NCI-H748 treated with DMSO at 0.1 percent for 48 hours (cell line): Measurements from ENCODE around the gene HAGHL.

ENCODE experiments used
- DNase-seq: peaks from one replicate; lab custom pipeline; 2025; lab: John Stamatoyannopoulos, UW

HAGHL gene

DNA sequence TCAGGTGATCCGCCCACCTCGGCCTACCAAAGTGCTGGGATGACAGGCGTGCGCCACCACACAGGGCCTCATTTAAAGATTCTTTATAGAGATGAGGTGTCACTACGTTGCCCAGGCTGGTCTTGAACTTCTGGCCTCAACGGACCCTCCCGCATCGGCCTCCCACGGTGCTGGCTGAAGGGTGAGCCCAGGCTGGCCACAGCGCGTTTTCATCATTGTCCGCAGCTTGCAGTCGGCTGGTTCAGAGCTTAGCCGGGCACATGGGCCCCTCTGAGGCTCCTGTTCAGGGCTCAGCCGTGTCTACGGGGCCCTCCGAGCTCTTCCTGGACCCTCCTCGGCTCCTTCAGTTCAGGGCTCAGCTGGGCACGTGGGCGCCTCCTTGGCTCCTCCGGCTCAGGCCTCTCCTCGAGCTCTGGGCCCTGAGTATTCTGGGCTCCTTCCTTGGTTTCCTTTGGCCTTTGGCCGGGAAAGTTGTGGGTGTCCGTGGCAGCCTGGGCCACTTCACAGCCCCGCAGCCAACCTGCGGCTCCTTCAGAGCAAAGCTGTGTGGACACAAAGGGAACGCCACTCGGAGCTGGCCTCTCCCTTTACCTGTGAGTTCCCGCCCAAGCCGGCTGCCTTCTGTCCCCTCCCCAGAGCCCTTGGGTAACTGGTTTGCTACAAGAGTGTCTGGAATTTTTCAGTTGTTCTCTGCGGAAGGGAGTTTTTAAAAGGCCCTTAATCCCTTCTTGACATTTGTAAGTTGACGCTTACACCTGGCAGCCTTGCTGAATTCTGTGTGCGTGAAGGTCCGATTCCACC lies 32.4 kb downstream of the HAGHL start:
- DNase-seq: no peak

DNA sequence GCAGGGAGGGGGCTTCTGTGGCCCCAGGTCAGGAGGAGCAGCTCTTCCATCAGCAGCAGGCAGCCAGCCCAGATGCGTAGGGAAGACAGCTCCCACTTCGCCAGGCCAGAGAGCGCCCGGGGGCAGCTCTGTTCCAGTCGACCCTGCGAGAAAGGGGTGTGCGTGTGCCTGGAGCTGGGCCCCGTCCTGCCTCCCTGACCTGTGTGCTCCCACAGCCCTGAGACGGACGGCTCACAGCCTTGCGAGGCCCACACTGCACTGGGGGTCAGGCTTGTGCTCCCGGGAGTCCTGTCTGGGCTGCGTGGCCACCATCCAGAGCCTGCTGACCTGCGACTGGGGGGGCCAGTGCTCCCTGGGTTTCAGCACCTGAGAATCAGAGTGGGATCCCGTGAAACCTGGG lies 33.2 kb downstream of the HAGHL start:
- no peak for DNase-seq

DNA sequence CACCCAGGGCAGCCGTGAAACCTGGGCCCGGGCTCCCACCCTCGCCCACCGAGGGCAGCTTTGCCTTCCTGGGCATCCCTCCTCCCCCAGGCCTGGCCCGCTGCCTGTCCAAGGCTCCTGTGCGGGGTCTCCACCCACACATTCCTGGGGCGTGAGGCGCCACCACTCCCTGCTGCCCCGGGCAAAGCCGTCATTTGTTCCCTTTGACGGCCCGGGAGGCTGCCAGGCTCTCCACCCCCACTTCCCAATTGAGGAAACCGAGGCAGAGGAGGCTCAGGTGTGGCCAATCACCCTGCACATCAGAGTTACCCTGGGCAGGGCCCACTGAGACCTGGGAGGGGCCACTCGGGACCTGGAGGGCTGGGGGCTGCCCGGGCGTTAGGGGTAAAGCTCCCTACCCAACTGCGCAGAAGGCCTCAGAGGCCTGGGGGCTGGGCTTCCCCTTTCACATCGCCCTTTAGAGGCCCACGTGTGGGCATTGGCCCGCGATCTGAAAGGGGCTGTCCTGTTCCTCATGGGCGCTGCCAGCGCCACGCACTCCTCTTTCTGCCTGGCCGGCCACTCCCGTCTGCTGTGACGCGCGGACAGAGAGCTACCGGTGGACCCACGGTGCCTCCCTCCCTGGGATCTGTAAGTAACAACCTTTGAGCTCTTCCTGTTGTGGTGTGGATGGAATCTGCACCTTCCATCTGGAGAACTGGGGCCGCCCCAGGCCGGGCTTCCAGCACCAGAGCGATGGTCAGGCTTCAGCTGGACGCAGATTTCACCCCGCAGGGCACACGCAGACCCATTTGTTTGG lies 33.8 kb downstream of the HAGHL start, which contains the start of gene MSLN:
TSS of gene MSLN (plus strand) at position 190 of the 799 bp plus-strand sequence. CDS start 1,947 bp downstream, outside the sequence.
- no peak for DNase-seq

DNA sequence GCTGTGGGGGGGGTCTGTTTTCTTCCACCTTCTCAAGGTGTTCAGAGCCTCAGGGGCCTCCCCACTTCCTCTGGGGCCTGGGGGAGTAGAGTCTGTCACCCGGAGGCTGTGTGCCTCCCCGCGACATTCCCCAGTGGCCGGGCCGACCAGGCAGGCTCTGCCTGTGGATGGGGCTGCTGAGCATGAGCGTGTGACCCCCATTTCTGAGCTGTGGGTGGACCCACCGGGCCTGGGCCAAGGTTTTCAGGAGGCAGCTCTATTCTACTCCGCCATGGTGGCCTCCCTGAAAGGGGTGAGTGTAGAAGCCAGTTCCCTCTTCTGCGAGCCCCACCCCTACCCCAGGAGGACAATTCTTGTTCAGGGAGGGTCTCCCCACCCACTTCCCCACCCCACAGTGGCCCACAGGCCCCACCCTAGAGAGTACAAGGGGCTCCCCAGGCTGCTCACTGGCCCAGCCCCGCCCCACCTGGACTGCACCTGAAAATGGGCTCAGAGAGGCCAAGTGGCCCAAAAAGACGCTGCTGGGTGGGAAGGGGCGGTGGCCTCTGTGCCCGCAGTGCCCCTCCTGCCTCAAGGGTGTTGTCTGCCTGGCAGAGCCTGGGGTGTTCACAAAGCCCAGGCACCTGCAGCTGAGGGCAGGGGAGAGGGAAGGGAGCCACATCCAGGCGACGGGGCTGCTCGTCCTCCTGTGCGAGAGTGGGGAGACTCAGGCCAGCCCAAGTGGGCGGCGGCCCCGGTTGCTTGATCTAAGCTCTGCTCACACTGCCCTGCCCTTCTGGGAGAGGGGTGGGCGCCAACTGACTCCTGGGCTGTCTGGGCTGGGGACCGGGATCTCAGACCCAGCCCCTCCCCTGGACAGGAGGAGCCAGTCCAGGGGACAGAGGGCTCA lies 35.0 kb downstream of the HAGHL start:
- DNase-seq: no peak

DNA sequence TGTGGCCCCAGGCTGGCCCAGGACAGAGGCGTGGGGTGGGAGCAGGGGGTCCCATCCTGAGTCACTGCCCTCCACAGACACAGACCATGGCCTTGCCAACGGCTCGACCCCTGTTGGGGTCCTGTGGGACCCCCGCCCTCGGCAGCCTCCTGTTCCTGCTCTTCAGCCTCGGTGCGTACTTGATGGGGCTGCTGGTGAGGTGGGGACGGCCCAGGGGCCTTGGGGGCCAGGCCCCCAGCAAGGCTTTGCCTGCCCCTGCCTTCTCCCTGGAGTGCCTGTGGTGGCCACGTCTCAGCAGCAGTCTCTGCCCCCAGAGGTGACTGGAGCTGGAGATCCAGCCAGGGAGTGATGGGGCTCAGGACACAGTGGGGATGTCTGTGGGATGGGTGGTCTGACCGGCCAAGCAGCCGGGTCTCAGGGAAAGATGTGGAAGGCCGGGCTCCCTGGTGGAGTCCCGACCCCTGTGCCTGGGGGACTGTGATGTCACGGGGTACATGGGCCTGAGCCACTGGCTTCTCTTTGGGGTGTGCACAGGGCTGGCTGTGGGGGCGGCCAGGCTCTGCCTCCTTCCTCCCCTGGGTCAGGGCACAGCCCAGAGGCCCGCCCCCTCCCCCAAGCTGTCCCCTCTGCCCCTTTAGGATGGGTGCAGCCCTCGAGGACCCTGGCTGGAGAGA lies 35.8 kb downstream of the HAGHL start:
- no peak for DNase-seq

DNA sequence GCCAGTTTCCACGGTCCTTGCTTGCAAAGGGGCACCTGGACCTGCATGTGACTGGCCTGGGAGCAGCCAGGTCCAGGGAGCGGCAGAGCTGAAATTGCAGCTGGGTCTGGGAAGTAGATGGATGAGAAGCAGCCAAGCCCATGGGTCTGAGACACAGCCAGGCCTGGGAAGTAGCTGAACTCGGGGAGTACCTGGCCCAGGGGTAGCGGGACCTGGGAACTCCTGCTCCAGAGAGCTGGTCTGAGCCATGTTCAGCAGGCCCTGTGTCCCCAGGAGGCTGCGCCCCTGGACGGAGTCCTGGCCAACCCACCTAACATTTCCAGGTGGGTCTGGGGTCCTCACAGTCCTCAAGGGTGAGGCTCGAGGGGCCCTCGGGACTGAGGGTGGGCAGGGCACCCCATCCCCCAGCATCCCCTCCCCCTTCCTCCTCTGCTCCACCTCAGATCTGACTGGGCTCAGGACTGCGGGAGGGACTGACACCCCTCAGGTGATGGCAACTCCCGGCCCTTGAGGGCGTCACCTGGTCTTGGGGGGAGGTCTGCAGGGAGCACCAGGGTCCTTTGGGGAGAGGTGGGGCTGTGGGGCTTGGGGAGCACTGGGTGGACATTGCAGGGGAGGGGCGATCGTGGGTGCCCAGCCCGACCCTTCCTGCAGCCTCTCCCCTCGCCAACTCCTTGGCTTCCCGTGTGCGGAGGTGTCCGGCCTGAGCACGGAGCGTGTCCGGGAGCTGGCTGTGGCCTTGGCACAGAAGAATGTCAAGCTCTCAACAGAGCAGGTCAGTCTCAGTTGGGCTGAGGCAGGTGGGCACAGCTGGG lies 36.7 kb downstream of the HAGHL start:
- DNase-seq: no peak

DNA sequence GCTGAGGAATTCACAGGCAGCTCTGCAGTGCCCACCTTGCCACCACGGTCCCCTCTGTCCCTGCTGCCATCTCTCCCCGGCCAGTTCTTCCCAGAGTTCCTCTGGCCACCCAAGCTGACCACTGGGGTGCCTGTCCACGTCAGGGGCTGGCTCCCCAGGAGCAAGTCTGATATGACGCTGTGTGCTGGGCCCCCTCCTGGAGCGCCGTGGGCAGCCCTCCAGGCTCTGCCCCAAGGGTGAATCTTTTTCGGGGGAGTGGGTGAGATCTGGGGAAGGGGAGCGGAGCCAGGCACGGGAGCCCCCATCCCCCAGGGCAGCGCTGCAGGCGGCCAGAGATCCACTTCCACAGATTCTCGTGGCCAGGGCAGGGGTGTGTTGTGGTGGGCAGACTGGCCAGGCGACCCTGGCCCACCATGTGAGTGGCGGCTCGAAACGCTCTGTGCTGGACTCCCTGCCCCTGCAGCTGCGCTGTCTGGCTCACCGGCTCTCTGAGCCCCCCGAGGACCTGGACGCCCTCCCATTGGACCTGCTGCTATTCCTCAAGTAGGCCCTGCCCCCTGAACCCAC lies 37.4 kb downstream of the HAGHL start:
- DNase-seq: no peak

DNA sequence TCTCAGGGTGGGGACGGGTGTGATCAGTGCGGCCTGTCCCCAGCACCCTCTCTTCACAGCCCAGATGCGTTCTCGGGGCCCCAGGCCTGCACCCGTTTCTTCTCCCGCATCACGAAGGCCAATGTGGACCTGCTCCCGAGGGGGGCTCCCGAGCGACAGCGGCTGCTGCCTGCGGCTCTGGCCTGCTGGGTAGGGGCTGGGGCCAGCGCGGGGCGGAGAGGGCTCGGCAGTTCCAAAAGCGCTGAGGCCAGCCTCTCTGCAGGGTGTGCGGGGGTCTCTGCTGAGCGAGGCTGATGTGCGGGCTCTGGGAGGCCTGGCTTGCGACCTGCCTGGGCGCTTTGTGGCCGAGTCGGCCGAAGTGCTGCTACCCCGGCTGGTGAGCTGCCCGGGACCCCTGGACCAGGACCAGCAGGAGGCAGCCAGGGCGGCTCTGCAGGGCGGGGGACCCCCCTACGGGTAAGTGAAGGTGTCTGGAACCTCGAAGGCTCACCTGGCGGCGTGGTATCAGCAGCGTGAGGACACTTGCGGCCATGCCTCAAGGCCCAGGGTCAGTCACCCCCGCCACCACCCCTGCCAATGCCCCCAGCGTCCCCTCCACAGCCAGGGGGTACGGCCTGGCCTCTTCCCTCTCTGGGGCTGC lies 38.1 kb downstream of the HAGHL start:
- no peak for DNase-seq

DNA sequence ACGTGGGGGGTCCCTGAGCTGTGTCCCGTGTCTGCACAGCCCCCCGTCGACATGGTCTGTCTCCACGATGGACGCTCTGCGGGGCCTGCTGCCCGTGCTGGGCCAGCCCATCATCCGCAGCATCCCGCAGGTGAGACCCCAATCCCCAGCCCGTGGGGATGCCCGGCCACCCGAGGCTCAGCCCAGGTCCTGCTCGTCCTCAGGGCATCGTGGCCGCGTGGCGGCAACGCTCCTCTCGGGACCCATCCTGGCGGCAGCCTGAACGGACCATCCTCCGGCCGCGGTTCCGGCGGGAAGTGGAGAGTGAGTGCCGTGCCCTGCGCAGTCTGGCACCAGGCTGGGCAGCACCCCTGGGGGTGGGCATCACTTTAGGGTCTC lies 38.6 kb downstream of the HAGHL start:
- no peak for DNase-seq

DNA sequence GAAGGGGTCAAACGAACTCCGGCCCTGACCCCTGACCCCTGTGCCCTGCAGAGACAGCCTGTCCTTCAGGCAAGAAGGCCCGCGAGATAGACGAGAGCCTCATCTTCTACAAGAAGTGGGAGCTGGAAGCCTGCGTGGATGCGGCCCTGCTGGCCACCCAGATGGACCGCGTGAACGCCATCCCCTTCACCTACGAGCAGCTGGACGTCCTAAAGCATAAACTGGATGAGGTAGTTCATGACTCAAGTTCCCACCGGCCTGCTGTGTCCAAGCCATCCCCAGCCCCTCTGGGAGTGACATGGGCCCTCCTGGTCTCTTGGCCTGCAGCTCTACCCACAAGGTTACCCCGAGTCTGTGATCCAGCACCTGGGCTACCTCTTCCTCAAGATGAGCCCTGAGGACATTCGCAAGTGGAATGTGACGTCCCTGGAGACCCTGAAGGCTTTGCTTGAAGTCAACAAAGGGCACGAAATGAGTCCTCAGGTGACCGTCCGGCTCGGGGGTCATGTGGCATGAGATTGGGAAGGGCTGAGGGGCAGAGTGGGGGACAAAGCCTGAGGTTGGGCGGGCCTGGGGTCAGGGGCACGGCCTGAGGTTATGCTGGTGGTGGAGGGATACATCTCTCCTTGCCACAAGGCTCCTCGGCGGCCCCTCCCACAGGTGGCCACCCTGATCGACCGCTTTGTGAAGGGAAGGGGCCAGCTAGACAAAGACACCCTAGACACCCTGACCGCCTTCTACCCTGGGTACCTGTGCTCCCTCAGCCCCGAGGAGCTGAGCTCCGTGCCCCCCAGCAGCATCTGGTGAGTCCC lies 39.3 kb downstream of the HAGHL start:
- no peak for DNase-seq

DNA sequence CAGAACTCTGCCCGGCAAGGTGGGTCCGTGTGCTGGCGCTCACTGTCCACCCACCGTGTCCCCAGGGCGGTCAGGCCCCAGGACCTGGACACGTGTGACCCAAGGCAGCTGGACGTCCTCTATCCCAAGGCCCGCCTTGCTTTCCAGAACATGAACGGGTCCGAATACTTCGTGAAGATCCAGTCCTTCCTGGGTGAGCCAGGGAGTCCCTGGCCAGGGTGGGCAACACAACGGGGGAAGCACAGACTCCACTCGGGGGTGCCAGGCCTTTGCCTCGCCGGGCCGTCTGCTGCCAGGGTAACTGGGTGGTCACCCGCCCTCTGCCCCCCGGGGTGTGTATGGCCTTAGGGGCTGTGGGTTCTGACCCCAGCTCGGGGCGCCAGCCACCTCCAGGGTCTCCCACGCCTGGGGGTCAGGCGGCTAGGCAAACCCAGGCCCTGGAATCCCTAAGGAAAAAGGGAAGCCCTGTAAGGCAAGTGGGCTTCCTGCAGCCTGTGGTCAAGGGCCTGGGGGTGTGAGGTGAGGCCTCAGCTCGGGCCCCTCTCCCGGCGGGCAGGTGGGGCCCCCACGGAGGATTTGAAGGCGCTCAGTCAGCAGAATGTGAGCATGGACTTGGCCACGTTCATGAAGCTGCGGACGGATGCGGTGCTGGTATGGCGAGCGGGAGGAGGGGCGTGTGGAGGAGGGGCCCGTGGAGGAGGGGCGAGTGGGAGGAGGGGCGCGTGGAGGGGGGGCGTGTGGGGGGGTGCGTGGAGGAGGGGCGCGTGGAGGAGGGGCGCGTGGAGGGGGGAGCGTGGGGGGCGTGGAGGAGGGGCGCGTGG lies 40.1 kb downstream of the HAGHL start:
- no peak for DNase-seq

DNA sequence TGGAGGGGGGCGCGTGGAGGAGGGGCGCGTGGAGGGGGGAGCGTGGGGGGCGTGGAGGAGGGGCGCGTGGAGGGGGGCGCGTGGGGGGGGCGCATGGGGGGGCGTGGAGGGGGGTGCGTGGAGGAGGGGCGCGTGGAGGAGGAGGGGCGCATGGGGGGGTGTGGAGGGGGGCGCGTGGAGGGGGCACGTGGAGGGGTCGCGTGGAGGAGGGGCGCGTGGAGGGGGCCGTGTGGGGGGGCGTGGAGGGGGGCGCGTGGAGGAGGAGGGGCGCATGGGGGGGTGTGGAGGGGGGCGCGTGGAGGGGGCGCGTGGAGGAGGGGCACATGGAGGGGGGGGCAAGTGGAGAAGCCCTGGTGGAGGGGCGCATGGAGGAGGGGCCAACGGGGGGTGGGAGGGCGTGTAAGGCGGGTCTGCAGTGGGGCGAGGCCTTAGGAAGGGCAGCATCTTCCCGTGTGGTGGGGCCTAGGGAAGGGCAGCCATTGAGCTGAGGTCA lies 40.9 kb downstream of the HAGHL start:
- DNase-seq: no peak

DNA sequence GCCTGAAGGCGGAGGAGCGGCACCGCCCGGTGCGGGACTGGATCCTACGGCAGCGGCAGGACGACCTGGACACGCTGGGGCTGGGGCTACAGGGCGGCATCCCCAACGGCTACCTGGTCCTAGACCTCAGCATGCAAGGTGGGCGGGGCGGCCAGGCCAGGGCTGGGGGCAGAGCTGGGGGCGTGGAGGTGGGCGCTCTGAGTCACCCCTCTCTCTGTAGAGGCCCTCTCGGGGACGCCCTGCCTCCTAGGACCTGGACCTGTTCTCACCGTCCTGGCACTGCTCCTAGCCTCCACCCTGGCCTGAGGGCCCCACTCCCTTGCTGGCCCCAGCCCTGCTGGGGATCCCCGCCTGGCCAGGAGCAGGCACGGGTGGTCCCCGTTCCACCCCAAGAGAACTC lies 41.5 kb downstream of the HAGHL start:
- DNase-seq: no peak

DNA sequence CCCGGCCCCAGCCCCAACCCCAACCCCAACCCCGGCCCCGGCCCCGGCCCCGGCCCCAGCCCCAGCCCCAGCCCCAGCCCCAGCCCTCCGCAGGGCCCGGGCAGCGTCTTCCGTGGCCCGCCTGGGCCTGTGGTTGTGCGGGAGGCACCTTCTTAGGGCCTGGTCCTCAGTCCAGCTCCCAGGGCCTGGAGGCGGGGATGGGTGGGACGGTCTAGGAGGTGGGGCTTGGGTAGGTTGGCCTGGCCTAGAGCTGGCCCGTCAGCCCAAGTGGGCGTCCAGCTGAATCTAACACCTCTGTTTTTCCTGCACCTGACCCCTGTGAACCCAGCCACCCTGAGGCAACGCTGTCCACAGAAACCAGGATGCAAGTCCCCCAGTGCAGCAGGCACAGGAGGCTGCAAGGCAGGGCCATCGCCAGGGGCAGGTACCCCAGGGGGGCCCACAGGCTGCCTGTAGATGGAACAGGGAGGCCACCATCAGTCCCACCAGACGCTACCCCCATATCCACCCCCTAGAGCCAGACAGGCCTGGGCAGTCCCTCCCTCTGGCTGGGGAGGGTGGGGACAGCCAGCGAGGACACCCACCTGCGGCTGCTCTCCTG lies 42.4 kb downstream of the HAGHL start:
- DNase-seq: no peak

DNA sequence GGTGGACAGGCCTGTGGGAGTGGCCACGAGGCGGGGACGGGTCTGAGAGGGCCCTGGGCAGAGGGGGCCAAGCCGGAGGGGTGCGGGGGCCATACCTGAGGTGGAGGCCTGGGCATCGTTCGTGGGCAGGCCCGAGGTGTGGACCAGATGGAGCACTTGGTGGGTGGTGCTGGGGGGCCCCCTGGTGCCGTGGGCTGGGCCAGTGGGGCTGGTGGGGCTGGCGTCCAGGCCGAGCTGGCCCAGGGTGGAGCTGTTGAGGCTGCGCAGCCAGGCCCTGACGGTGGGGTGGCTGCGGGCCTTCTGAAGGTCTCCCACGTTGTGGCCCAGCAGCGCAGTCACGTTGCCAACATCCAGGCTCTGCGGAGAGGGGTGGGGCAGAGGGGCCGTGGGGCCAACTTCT lies 43.0 kb downstream of the HAGHL start:
- no peak for DNase-seq

DNA sequence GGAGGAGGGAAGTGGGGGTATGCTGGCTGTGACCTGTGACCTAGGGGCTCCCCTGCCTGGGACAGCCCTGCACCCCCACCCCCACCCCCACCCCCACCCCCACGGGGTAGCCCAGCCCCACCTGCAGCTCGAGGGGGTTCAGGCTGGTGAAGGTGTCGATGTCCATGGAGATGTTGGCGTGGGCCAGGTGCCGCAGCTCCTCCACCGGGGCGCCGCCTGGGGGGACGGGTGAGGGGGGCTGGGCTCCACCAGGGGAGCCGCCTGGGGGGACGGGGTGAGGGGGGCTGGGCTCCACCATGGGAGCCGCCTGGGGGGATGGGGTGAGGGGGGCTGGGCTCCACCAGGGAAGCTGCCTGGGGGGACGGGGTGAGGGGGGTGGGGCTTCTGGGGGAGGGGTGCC lies 43.5 kb downstream of the HAGHL start:
- DNase-seq: no peak

DNA sequence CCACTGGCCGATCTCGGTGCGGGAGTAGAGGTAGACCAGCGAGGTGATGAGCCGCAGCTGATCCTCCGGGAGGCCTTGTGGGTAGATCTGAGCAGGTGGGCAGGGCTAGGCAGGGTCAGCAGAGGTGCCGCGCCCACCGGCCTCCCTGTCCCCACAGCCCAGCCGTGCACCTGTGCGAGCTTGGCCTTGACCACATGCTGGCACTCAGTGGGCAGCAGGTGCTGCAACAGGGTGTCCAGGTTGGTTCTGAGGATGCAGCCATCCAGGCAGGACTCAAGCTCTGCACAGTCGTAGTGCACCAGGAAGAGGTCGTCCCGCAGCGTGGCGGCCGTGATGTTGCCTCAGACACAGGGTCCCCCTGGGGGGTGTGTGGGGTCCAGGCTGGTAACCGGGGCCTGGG lies 46.1 kb downstream of the HAGHL start:
- no peak for DNase-seq
